ENCODE data around the gene NRP2. TPM values are rescaled to one million over a fixed set of nuclear protein-coding genes. Genes with fewer than 3 reads are reported as not detected.

The NRP2 gene
- total RNA-seq, 1 donor from 2014 or later = 89.0 TPM

GRCh38 chr2:205730191-205730590, 47.9 kb downstream of the NRP2 start:
- Mint-ChIP-seq H3K36me3 (ENCODE audit: unreplicated experiment) (no peaks in the 10 kb centered on the region), H3K27ac (ENCODE audit: unreplicated experiment) (no peak overlapping the region), H3K4me3 (ENCODE audit: unreplicated experiment) (no peak overlapping the region), H3K27me3 (ENCODE audit: unreplicated experiment) (peaks cover under 1% of the 10 kb centered on the region), H3K4me1 (ENCODE audit: low read depth, unreplicated experiment) (peaks cover 67% of the 10 kb centered on the region), H3K9me3 (ENCODE audit: unreplicated experiment) (peaks cover 3% of the 10 kb centered on the region)
- no peak for DNase-seq
- TF ChIP-seq CTCF (IDR thresholded peaks at IDR 0.05; ENCODE audit: partially characterized antibody, unreplicated experiment) = no peak

- H3K4me3 Mint-ChIP-seq (ENCODE audit: unreplicated experiment) = no peak overlapping the region
- peaks cover 3% of the 10 kb centered on the region for H3K9me3 Mint-ChIP-seq (ENCODE audit: unreplicated experiment)
- peaks cover 66% of the 10 kb centered on the region for H3K4me1 Mint-ChIP-seq (ENCODE audit: low read depth, unreplicated experiment)
- no peaks in the 10 kb centered on the region for H3K27me3 Mint-ChIP-seq (ENCODE audit: unreplicated experiment)
- H3K36me3 Mint-ChIP-seq (ENCODE audit: unreplicated experiment) = no peaks in the 10 kb centered on the region
- TF ChIP-seq CTCF (IDR thresholded peaks at IDR 0.05; ENCODE audit: partially characterized antibody, unreplicated experiment) = no peak
- H3K27ac Mint-ChIP-seq (ENCODE audit: unreplicated experiment) = no peak overlapping the region
- no peak for DNase-seq
Observed at GRCh38 chr2:205730701-205731582, 48.6 kb downstream of the NRP2 start.

- no peak for TF ChIP-seq CTCF (IDR thresholded peaks at IDR 0.05; ENCODE audit: partially characterized antibody, unreplicated experiment)
- H3K9me3 Mint-ChIP-seq (ENCODE audit: unreplicated experiment) = peaks cover 3% of the 10 kb centered on the region
- no peaks in the 10 kb centered on the region for H3K36me3 Mint-ChIP-seq (ENCODE audit: unreplicated experiment)
- H3K4me3 Mint-ChIP-seq (ENCODE audit: unreplicated experiment) = no peak overlapping the region
- no peak for DNase-seq
- H3K4me1 Mint-ChIP-seq (ENCODE audit: low read depth, unreplicated experiment) = peaks cover 63% of the 10 kb centered on the region
- no peaks in the 10 kb centered on the region for H3K27me3 Mint-ChIP-seq (ENCODE audit: unreplicated experiment)
- no peak overlapping the region for H3K27ac Mint-ChIP-seq (ENCODE audit: unreplicated experiment)
Observed at GRCh38 chr2:205731583-205731981, 49.3 kb downstream of the NRP2 start.

DNA sequence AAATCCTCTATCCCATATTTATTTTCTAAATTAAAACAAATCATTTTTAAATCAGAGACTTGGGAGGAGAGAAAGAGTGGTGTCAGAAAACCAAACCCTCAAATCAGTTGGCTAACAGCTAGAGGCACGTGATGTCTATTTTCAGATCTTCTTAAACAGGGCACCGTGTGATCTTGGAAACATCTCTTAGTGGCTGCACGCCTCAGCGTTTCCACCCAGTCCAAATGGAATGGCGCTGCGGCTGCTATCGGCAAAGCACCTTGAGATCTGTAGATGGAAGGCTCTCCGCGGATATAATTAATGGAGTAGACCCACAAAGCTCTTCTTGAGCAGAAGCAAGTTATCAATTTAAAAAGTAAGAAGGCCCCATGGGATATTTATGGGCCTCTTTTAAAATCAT, 50.0 kb downstream of the NRP2 start:
- no peak for DNase-seq
- Mint-ChIP-seq H3K27ac (ENCODE audit: unreplicated experiment) (peak overlapping the region; percentile 73), H3K4me3 (ENCODE audit: unreplicated experiment) (no peak overlapping the region), H3K27me3 (ENCODE audit: unreplicated experiment) (no peaks in the 10 kb centered on the region), H3K9me3 (ENCODE audit: unreplicated experiment) (peaks cover 3% of the 10 kb centered on the region), H3K36me3 (ENCODE audit: unreplicated experiment) (peaks cover under 1% of the 10 kb centered on the region), H3K4me1 (ENCODE audit: low read depth, unreplicated experiment) (peaks cover 67% of the 10 kb centered on the region)
- TF ChIP-seq CTCF (IDR thresholded peaks at IDR 0.05; ENCODE audit: partially characterized antibody, unreplicated experiment) = no peak

GRCh38 chr2:205733082-205733481, 50.8 kb downstream of the NRP2 start:
- Mint-ChIP-seq H3K9me3 (ENCODE audit: unreplicated experiment) (peaks cover 5% of the 10 kb centered on the region), H3K27me3 (ENCODE audit: unreplicated experiment) (peaks cover 2% of the 10 kb centered on the region), H3K36me3 (ENCODE audit: unreplicated experiment) (peaks cover 6% of the 10 kb centered on the region), H3K27ac (ENCODE audit: unreplicated experiment) (peak overlapping the region; percentile 93), H3K4me1 (ENCODE audit: low read depth, unreplicated experiment) (peaks cover 70% of the 10 kb centered on the region), H3K4me3 (ENCODE audit: unreplicated experiment) (no peak overlapping the region)
- no peak for DNase-seq
- no peak for TF ChIP-seq CTCF (IDR thresholded peaks at IDR 0.05; ENCODE audit: partially characterized antibody, unreplicated experiment)
